HG02588 (cell line): Measurements from ENCODE around the gene TTLL10.

Experiments
- ATAC-seq: cut with Tn5 transposase; IDR thresholded peaks from one replicate; pipeline ENCODE4 v1.9.1; 2021; ENCODE audit warnings: mild to moderate bottlenecking, moderate library complexity; ENCODE audit not compliant: unreplicated experiment

Gene TTLL10

GRCh38 chr1:1157426-1157913, 16.2 kb upstream of the TTLL10 start:
- no peak for ATAC-seq

- no peak for ATAC-seq
These were observed 15.6 kb upstream of the TTLL10 start for GRCh38 chr1:1157914-1158710.

- ATAC-seq: no peak
These were observed 13.3 kb upstream of the TTLL10 start for GRCh38 chr1:1160281-1160930.

- no peak for ATAC-seq
These were observed 12.5 kb upstream of the TTLL10 start for GRCh38 chr1:1161078-1161682.

- no peak for ATAC-seq
These were observed 12.0 kb upstream of the TTLL10 start for GRCh38 chr1:1161683-1162079.

- no peak for ATAC-seq
These were observed 10.8 kb upstream of the TTLL10 start for GRCh38 chr1:1162597-1163537.

- no peak for ATAC-seq
These were observed 10.1 kb upstream of the TTLL10 start for GRCh38 chr1:1163538-1164070.

- ATAC-seq: no peak
These were observed 9.3 kb upstream of the TTLL10 start for GRCh38 chr1:1164361-1164700.

GRCh38 chr1:1164701-1165451, 8.8 kb upstream of the TTLL10 start:
- ATAC-seq: no peak

- ATAC-seq: no peak
These were observed 8.2 kb upstream of the TTLL10 start for GRCh38 chr1:1165485-1165884.

- ATAC-seq: no peak
These were observed 7.7 kb upstream of the TTLL10 start for GRCh38 chr1:1165900-1166421.

- ATAC-seq: no peak
These were observed 6.9 kb upstream of the TTLL10 start for GRCh38 chr1:1166642-1167397.

- ATAC-seq: no peak
These were observed 6.3 kb upstream of the TTLL10 start for GRCh38 chr1:1167398-1167821.

- no peak for ATAC-seq
These were observed 5.7 kb upstream of the TTLL10 start for GRCh38 chr1:1167841-1168450.

GRCh38 chr1:1168451-1169411, 4.9 kb upstream of the TTLL10 start:
- ATAC-seq: no peak

GRCh38 chr1:1169429-1170214, 4.1 kb upstream of the TTLL10 start:
- no peak for ATAC-seq
